ENCODE results near the gene LAMA5.

DNA sequence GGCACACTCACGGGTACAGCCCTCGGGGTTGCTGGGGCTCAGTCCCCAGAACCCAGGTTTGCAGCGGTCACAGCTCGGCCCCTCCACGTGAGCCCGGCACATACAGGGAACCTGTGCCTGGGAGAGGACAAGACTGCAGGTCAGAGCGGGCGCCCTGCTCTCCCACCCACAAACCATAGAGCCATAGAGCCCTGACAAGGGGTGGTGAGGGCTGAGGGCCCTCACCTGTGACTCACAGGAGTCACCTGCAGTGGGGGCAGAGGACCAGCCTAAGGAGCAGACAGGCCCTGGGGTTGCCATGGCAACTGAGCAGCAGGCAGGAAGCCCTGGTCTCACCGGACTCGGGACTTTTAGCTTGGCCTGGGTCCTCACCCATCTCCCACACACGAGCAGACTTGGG lies 30.8 kb downstream of the LAMA5 start:
- TF ChIP-seq, protein P1, sequence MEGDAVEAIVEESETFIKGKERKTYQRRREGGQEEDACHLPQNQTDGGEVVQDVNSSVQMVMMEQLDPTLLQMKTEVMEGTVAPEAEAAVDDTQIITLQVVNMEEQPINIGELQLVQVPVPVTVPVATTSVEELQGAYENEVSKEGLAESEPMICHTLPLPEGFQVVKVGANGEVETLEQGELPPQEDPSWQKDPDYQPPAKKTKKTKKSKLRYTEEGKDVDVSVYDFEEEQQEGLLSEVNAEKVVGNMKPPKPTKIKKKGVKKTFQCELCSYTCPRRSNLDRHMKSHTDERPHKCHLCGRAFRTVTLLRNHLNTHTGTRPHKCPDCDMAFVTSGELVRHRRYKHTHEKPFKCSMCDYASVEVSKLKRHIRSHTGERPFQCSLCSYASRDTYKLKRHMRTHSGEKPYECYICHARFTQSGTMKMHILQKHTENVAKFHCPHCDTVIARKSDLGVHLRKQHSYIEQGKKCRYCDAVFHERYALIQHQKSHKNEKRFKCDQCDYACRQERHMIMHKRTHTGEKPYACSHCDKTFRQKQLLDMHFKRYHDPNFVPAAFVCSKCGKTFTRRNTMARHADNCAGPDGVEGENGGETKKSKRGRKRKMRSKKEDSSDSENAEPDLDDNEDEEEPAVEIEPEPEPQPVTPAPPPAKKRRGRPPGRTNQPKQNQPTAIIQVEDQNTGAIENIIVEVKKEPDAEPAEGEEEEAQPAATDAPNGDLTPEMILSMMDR (IDR thresholded peaks at IDR 0.05; ENCODE audit: insufficient read depth, low read length, poor library complexity, severe bottlenecking), result no peak
- no peak for TF ChIP-seq EZH2phosphoT487 (conservative IDR thresholded peaks at IDR 0.05; ENCODE audit: low read length)

Measured in SU-DHL-6 (cell line).